Activated CD4-positive, alpha-beta T cell treated with anti-CD3 and anti-CD28 coated beads, Interleukin-2, amount 10 ng/mL, durations not matched to agents 7 days and 5 days (primary cell): Measurements from ENCODE around the gene SELENOS. TPM values are rescaled to one million over a fixed set of nuclear protein-coding genes. Genes with fewer than 3 reads are reported as not detected.
A peak's percentile ranks its signal among the peaks of the same experiment; 100 is the strongest.

Experiments used
- CTCF ChIA-PET: fragments of 350-600 bp; sonication (Branson Sonifier 250); formaldehyde crosslinking; loops from one replicate; lab custom pipeline; 2021; ENCODE audit warnings: antibody characterized with exemption; lab: Charles Lee
- POLR2A ChIA-PET: fragments of 350-600 bp; sonication (Branson Sonifier 250); formaldehyde crosslinking; loops from one replicate; lab custom pipeline; 2021; ENCODE audit warnings: antibody characterized with exemption; lab: Charles Lee
- DNase-seq: peaks from one replicate; pipeline ENCODE4 v3.0.0-alpha.2; 2020
- H3K27ac Mint-ChIP-seq: one replicate; pipeline ENCODE4 v1.8.0; 2021; ENCODE audit warnings: mild to moderate bottlenecking, moderate library complexity, mixed read lengths
- H3K27me3 Mint-ChIP-seq: one replicate; pipeline ENCODE4 v1.8.0; 2021; ENCODE audit warnings: mixed read lengths
- H3K36me3 Mint-ChIP-seq: one replicate; pipeline ENCODE4 v1.8.0; 2021; ENCODE audit warnings: low read depth, mixed read lengths
- H3K4me1 Mint-ChIP-seq: one replicate; pipeline ENCODE4 v1.8.0; 2021; ENCODE audit warnings: mixed read lengths
- H3K4me3 Mint-ChIP-seq: one replicate; pipeline ENCODE4 v1.8.0; 2021; ENCODE audit warnings: mild to moderate bottlenecking, moderate library complexity, mixed read lengths
- H3K9me3 Mint-ChIP-seq: one replicate; pipeline ENCODE4 v1.8.0; 2021; ENCODE audit warnings: mixed read lengths
- total RNA-seq, 2 experiments: library from RNA; stranded (reverse); gene quantifications; one replicate each; pipeline ENCODE4 v1.2.3, GENCODE V29; 2021

The SELENOS gene
- total RNA-seq, 2 experiments from 2014 or later: 29.1 to 29.7 TPM

DNA sequence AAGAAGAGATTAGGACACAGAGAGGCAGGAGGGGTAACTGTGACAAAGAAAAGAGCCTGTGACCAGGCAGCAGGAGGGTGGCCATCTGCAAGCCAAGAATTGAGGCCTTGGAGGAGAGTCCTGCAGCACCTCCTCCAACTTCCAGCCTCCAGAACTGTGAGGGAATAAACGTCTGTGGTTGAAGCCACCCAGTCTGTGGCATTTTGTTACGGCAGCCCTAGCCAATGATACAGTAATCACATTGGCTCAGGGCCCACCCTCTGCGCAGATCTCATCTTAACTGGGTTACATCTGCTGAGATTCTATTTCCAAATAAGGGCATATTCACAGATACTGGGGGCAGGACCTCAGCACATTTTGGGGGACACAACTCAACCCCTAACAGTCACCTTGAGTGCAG, 11.3 kb downstream of the SELENOS start:
- POLR2A ChIA-PET: no interaction called here

DNA sequence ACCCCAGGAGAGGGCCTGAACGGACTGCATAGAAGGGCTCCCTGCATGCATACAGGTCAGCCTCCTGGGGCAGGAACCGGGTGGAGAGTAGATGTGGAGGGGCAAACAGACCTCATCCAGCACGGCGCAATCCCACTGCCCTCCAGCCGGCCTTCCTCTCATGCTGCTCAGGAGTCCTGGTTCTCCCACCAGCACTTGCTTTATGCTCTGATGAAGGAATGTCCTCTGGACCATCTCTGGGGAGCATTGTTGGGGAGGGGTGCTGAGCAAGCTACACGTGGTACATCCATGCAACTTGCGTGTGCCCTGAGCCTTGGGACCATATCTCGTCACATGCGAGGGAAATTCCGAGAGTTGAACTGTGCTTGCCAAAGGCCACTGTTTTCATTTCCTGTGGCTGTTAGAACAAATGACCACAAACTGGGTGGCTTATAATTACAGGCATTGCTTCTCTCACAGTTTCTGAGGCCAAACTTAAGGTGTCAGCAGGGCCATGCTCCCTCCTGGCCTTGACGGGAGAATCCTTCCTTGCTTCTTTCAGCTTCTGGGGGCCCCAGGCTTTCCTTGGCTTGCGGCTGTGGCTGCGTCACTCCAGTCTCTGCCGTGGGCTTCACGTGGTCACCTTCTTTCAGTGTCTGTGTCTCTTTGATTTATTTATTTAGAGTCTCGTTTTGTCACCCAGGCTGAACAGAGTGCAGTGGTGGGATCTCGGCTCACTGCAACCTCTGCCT, 12.2 kb downstream of the SELENOS start:
- POLR2A ChIA-PET: no interaction called here
- Mint-ChIP-seq H3K27ac (no peak overlapping the region), H3K36me3 (peaks cover 4% of the 10 kb centered on the region), H3K9me3 (no peaks in the 10 kb centered on the region), H3K4me3 (no peak overlapping the region), H3K27me3 (peaks cover 3% of the 10 kb centered on the region), H3K4me1 (peaks cover 3% of the 10 kb centered on the region)
- DNase-seq: no peak
- CTCF ChIA-PET: interaction anchor here (1.1 kb wide), 2 partner anchors 11 to 21 kb away, joined by 3 to 4 read pairs; no protein-coding TSS in a partner anchor

More for the DNA sequence above, 11.3 kb downstream of the SELENOS start:
- CTCF ChIA-PET: interaction anchor here (0.8 to 3.2 kb wide), 2 partner anchors 20 to 258 kb away, joined by 3 to 19 read pairs; no protein-coding TSS in a partner anchor
- no peak for DNase-seq
- H3K27me3 Mint-ChIP-seq: no peaks in the 10 kb centered on the region
- H3K4me1 Mint-ChIP-seq: peaks cover 3% of the 10 kb centered on the region
- H3K27ac Mint-ChIP-seq: no peak overlapping the region
- H3K36me3 Mint-ChIP-seq: peaks cover 6% of the 10 kb centered on the region
- H3K4me3 Mint-ChIP-seq: no peak overlapping the region
- H3K9me3 Mint-ChIP-seq: no peaks in the 10 kb centered on the region

DNA sequence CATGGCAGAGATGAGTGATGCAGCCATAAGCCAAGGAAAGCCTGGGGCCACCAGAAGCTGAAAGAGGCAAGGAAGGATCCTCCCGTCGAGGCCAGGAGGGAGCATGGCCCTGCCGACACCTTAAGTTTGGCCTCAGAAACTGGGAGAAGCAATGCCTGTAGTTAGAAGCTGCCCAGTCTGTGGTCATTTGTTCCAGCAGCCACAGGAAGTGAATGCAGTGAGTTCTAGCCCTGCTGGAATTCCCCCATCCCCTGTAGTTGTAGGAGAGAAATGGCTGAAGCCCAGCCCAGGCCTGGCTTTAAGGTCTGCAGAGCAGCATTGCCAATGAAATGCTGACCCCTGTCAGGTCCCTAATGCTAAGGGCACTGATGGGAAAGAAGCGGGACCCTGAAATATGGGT, 13.3 kb downstream of the SELENOS start:
- ChIA-PET CTCF (interaction anchor here (1.4 kb wide), 1 partner anchor 176 kb away, joined by 5 read pairs; no protein-coding TSS in a partner anchor), POLR2A (interaction anchor here (2.3 kb wide), 1 partner anchor 257 kb away, joined by 4 read pairs; no protein-coding TSS in a partner anchor)
- Mint-ChIP-seq H3K4me1 (peaks cover 3% of the 10 kb centered on the region), H3K36me3 (no peaks in the 10 kb centered on the region), H3K4me3 (no peak overlapping the region), H3K27ac (no peak overlapping the region), H3K27me3 (peaks cover 9% of the 10 kb centered on the region), H3K9me3 (no peaks in the 10 kb centered on the region)
- no peak for DNase-seq

DNA sequence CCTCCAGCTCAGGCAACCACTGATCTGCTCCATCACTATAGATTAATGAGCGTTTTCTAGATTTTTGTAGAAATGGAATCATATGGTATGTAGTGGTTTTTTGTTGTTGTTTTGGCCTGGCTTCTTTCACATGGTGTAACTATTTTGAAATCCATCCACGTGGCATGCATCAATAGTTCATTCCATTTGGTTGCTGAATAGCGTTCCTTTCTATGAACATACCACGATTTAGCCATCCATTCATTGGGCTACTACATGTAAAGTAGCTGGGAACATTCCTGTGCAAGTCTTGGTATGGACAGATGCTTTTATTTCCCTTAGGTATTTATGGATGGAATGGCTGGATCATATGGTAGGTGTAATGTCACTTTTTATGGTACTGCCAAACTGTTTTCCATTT, 14.7 kb downstream of the SELENOS start:
- Mint-ChIP-seq H3K4me3 (no peak overlapping the region), H3K9me3 (no peaks in the 10 kb centered on the region), H3K27me3 (peaks cover 15% of the 10 kb centered on the region), H3K4me1 (peaks cover 6% of the 10 kb centered on the region), H3K27ac (no peak overlapping the region), H3K36me3 (no peaks in the 10 kb centered on the region)
- DNase-seq: no peak
- ChIA-PET CTCF (interaction anchor here (0.5 to 2.1 kb wide), 2 partner anchors 27 to 177 kb away, joined by 3 to 4 read pairs; no protein-coding TSS in a partner anchor), POLR2A (interaction anchor here (2.3 kb wide), 1 partner anchor 256 kb away, joined by 4 read pairs; no protein-coding TSS in a partner anchor)

DNA sequence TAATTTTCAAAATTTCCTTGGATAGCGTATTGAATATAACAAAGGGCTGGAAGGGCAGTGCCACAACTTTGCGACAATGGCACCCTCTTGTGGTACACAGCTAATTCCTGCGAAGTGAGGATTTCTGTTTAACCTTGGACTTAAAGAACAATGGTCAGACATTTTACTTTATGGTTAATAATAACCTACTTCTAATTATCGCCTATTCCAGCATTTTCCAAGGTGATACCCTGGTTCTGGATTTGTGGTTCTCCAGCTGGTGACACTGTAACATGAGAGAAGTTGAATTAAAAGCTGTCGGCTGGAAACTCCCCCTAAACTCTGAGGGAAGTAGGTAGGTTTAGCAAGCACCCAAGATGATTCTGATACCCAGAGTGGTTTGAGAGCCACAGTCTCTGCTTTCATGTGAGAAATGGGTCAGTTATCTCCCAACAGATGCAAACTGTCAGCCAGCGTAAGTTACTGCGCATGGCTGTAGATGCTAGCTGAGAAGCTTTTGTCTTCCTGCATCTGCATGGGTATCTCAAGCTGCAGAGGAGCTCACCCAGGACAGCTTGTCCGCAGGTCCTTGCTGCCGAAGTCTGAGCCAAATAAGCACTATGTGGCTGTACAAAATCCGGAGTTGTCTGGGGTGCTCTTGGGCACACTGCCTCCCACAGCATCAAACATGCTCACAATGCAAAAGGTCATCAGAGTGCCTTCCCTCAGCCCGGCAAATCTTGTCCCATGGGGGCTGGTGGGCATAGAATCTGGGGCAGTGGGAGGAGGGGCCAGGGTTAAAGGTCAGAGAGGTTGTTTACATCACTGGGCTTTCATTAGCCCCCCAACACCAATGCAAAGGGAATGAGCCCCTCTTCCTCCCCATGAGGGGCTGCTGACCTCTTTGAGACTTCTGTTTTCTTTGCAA, 18.8 kb downstream of the SELENOS start:
- ChIA-PET CTCF (interaction anchor here (0.6 to 4.7 kb wide), 19 partner anchors 8 to 250 kb away, joined by 3 to 43 read pairs (median 6); no protein-coding TSS in a partner anchor), POLR2A (interaction anchor here (0.6 kb wide), 1 partner anchor 10 kb away, joined by 5 read pairs; no protein-coding TSS in a partner anchor)
- peak; percentile 63 for DNase-seq
- Mint-ChIP-seq H3K4me1 (peaks cover 30% of the 10 kb centered on the region), H3K27me3 (peaks cover 15% of the 10 kb centered on the region), H3K4me3 (no peak overlapping the region), H3K9me3 (no peaks in the 10 kb centered on the region), H3K27ac (no peak overlapping the region), H3K36me3 (no peaks in the 10 kb centered on the region)

DNA sequence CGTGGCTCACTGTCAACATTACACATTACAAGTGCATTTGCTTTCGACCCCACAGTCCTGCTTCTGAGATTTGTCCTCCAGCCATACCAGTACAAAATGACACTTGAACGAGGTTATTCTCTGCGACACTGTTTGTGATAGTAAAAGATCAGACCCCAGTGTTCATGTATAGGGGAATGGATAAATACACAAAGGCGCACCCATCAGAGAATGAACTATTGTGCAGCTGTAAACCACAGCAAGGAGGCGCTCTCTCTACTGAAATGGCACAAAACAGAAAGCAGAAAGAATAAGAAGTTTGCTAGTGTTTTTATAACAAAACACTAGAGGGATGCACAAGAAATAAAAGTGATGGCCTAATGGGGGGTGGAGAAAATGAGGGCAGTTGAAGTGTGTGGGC, 20.5 kb downstream of the SELENOS start:
- H3K36me3 Mint-ChIP-seq: no peaks in the 10 kb centered on the region
- DNase-seq: peak; percentile 41
- POLR2A ChIA-PET: no interaction called here
- CTCF ChIA-PET: interaction anchor here (1.6 to 4.7 kb wide), 7 partner anchors 11 to 249 kb away, joined by 5 to 43 read pairs (median 13); no protein-coding TSS in a partner anchor
- no peaks in the 10 kb centered on the region for H3K9me3 Mint-ChIP-seq
- H3K27me3 Mint-ChIP-seq: peaks cover 15% of the 10 kb centered on the region
- peaks cover 42% of the 10 kb centered on the region for H3K4me1 Mint-ChIP-seq
- H3K27ac Mint-ChIP-seq: no peak overlapping the region
- H3K4me3 Mint-ChIP-seq: no peak overlapping the region

DNA sequence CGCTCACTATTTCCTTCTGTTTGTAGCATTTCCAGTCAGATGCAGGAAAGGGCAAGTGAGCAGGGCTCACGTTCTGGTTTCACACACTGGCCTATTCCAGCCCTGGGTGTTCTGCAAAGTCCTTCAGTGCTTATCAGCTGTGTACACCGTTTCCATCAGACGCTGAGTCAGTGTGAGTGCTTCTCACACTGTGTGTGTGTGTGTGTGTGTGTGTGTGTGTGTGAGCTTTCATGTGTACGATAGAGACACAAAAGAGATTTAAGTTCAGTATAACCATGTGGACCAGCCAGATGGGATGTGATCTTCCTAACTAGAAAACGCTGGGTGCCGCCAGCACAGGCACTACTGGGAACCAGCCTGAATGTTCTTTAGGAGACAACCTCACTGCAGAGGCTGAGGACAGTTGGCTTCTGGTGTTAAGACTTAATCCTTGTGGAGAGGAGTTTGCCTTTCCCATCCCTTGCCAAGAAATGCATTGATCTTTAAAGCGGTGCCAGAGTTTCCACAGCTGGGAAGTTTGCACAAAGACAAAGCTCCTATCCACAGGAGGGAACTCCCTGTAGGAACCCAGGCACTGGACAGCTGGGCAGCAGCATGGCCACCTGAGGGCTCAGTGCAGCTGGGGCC, 21.6 kb downstream of the SELENOS start:
- ChIA-PET CTCF (interaction anchor here (0.7 to 4.7 kb wide), 13 partner anchors 11 to 338 kb away, joined by 3 to 43 read pairs (median 6); no protein-coding TSS in a partner anchor), POLR2A (no interaction called here)
- no peak for DNase-seq
- peaks cover 1% of the 10 kb centered on the region for H3K36me3 Mint-ChIP-seq
- H3K27ac Mint-ChIP-seq: no peak overlapping the region
- peaks cover 15% of the 10 kb centered on the region for H3K27me3 Mint-ChIP-seq
- H3K9me3 Mint-ChIP-seq: no peaks in the 10 kb centered on the region
- H3K4me1 Mint-ChIP-seq: peaks cover 42% of the 10 kb centered on the region
- no peak overlapping the region for H3K4me3 Mint-ChIP-seq

DNA sequence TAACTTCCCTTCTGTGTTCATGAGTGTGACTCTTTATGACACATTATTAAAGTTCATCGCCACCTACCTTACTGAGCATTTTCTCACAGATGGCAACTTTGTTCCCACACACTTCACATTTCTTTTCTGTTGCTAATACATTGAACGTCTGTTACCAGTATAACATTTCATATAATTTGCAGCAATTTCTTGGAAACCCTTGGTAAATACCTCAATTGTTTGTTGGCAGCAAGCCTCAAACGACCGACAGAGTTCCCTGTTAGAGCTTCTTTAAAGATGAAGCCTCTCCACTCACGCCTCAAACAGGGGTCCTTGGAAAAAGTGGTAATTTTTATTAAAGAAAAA, 22.3 kb downstream of the SELENOS start:
- no peak overlapping the region for H3K27ac Mint-ChIP-seq
- ChIA-PET POLR2A (no interaction called here), CTCF (interaction anchor here (1.3 to 4.7 kb wide), 8 partner anchors 10 to 247 kb away, joined by 3 to 43 read pairs (median 4); no protein-coding TSS in a partner anchor)
- no peaks in the 10 kb centered on the region for H3K9me3 Mint-ChIP-seq
- DNase-seq: no peak
- H3K4me3 Mint-ChIP-seq: no peak overlapping the region
- H3K4me1 Mint-ChIP-seq: peaks cover 49% of the 10 kb centered on the region
- peaks cover 12% of the 10 kb centered on the region for H3K27me3 Mint-ChIP-seq
- peaks cover 8% of the 10 kb centered on the region for H3K36me3 Mint-ChIP-seq

DNA sequence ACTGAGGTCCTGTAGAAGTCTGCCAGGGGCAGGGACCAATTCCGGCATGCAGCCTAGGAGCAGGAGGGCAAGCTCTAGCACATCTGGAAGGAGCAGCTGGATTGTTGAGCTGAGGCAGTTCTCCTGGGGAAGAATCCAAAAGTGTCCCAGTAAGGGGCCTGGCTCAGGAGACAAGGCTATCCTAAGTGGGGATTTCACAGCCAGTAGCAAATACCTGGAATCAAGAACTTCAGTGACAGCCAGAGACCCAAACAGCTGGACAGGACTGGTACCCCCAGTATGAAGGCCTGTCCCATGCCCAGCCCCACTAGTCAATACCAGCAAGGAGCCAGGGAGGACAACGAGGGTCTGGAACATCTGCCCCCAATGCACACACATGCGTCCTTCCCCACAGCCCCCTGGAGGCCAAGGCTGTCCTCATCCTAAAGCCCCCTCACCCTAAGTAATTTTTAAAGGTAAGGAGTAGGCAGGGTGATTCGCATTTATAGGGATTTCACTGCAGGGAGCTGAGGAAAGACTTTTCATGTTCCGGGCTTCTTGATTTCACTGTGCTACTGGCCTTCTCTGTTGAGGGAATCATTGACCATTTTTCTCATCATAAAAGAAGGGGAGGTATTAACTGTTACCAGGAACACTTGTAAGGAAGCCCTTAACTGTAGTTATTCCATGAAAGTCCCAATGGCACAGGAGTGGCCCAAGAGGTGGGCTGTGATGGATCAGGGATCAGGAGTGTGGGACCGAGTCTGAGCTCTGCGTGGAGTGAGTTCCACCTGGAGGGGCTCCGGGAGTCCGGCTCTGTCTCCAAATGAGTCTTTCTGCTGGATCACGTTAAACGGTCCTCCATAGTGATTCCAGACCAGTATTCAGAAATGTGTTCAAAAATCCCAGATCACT, 22.9 kb downstream of the SELENOS start:
- Mint-ChIP-seq H3K36me3 (peaks cover 8% of the 10 kb centered on the region), H3K9me3 (no peaks in the 10 kb centered on the region)

DNA sequence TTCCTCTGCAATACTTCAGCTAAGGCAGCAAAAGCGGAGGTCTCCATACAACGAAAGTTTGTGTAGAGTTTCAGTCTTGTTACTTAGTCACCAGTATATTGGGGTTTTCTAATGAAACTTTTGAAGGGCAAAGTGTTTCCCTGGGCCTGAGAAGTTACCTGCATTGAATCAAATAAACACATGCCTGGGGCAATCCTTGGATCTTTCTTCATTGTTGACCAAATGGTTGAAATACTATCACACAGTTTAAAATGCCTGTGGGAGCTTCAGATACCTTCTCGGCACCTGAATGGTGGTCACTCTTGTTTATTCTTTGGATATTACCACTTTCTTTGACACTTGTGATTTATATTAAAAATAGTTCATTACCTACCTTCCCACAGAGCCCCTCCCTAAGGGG, 24.4 kb downstream of the SELENOS start:
- ChIA-PET POLR2A (no interaction called here), CTCF (interaction anchor here (0.9 to 2.2 kb wide), 7 partner anchors 10 to 245 kb away, joined by 3 to 10 read pairs (median 4); no protein-coding TSS in a partner anchor)
- H3K27ac Mint-ChIP-seq: peak overlapping the region; percentile 97
- peak overlapping the region; percentile 89 for H3K4me3 Mint-ChIP-seq
- H3K36me3 Mint-ChIP-seq: peaks cover 14% of the 10 kb centered on the region
- peaks cover 64% of the 10 kb centered on the region for H3K4me1 Mint-ChIP-seq
- no peaks in the 10 kb centered on the region for H3K27me3 Mint-ChIP-seq
- no peaks in the 10 kb centered on the region for H3K9me3 Mint-ChIP-seq
- no peak for DNase-seq

More for the DNA sequence above, 22.9 kb downstream of the SELENOS start:
- H3K4me1 Mint-ChIP-seq: peaks cover 55% of the 10 kb centered on the region
- H3K27ac Mint-ChIP-seq: no peak overlapping the region
- no peak overlapping the region for H3K4me3 Mint-ChIP-seq
- peaks cover 9% of the 10 kb centered on the region for H3K27me3 Mint-ChIP-seq
- ChIA-PET POLR2A (no interaction called here), CTCF (interaction anchor here (1.3 to 4.7 kb wide), 7 partner anchors 10 to 246 kb away, joined by 3 to 43 read pairs (median 6); no protein-coding TSS in a partner anchor)
- DNase-seq: no peak
